OCI-LY1 (cell line): ENCODE measurements around the gene NEURL3.

Experiments
- H2AFZ ChIP-seq: fragments of 200-600 bp; sonication (generic), shearing (Covaris generic); 2 replicates; pipeline ENCODE4 v1.6.0; 2014; ENCODE audit warnings: antibody characterized with exemption, mild to moderate bottlenecking, low read length
- H3F3A ChIP-seq: fragments of 200-600 bp; sonication (generic), shearing (Covaris generic); 2 replicates; pipeline ENCODE4 v1.6.0; 2014; ENCODE audit warnings: mild to moderate bottlenecking, antibody characterized with exemption, low read length, moderate library complexity; ENCODE audit not compliant: insufficient read depth
- H3K27ac ChIP-seq: fragments of 200-600 bp; sonication (generic); 2 replicates; pipeline ENCODE4 v1.5.1; 2014; ENCODE audit warnings: low read length, mixed run types, mild to moderate bottlenecking, low read depth; ENCODE audit not compliant: poor library complexity, severe bottlenecking
- H3K27me3 ChIP-seq: fragments of 200-600 bp; sonication (generic); 2 replicates; pipeline ENCODE4 v1.6.0; 2014; ENCODE audit warnings: antibody characterized with exemption, mild to moderate bottlenecking, low read length, moderate library complexity; ENCODE audit not compliant: insufficient read depth
- H3K36me3 ChIP-seq: fragments of 200-600 bp; sonication (generic); 2 replicates; pipeline ENCODE4 v1.6.1; 2014; ENCODE audit warnings: mild to moderate bottlenecking, antibody characterized with exemption, low read length, moderate library complexity, mixed read lengths; ENCODE audit not compliant: insufficient read depth
- H3K4me1 ChIP-seq: fragments of 200-600 bp; sonication (generic); 2 replicates; pipeline ENCODE4 v1.5.1; 2014; ENCODE audit warnings: mild to moderate bottlenecking, low read length, moderate library complexity; ENCODE audit not compliant: insufficient read depth, severe bottlenecking
- H3K4me2 ChIP-seq: fragments of 200-600 bp; sonication (generic), shearing (Covaris generic); 2 replicates; pipeline ENCODE4 v1.6.1; 2014; ENCODE audit warnings: low read length
- H3K4me3 ChIP-seq: fragments of 200-600 bp; sonication (generic); 2 replicates; pipeline ENCODE4 v1.5.1; 2014; ENCODE audit warnings: low read length, low read depth, mild to moderate bottlenecking, mixed read lengths; ENCODE audit not compliant: poor library complexity, severe bottlenecking
- H3K79me2 ChIP-seq: fragments of 200-600 bp; shearing (Covaris generic); 2 replicates; pipeline ENCODE4 v1.6.1; 2016; ENCODE audit warnings: mixed run types, low read length, mixed read lengths; ENCODE audit not compliant: insufficient read depth
- H3K9ac ChIP-seq: fragments of 200-600 bp; sonication (generic), shearing (Covaris generic); 2 replicates; pipeline ENCODE4 v1.6.1; 2014; ENCODE audit warnings: mild to moderate bottlenecking, low read length, mixed read lengths
- H3K9me2 ChIP-seq: fragments of 200-600 bp; sonication (generic), shearing (Covaris generic); 2 replicates; pipeline ENCODE4 v1.6.1; 2014; ENCODE audit warnings: low read depth, mild to moderate bottlenecking, low read length, mixed read lengths
- H3K9me3 ChIP-seq: fragments of 200-600 bp; shearing (Covaris generic); 2 replicates; pipeline ENCODE4 v1.6.1; 2014; ENCODE audit warnings: low read length, mixed read lengths
- H4K20me1 ChIP-seq: fragments of 200-600 bp; sonication (generic), shearing (Covaris generic); 2 replicates; pipeline ENCODE4 v1.6.0; 2016; ENCODE audit warnings: mild to moderate bottlenecking, low read length; ENCODE audit not compliant: insufficient read depth
- EZH2 ChIP-seq: fragments of 200-600 bp; sonication (generic), shearing (Covaris generic); IDR thresholded peaks from 2 replicates; pipeline ENCODE4 v1.8.0; 2017; ENCODE audit warnings: borderline replicate concordance, mixed run types, mild to moderate bottlenecking, antibody characterized with exemption, low read length, moderate library complexity, mixed read lengths
- TF ChIP-seq, protein P1 (sequence below): fragments of 200-600 bp; sonication (generic), shearing (Covaris generic); IDR thresholded peaks from 2 replicates; pipeline ENCODE4 v1.5.1; 2017; ENCODE audit warnings: mild to moderate bottlenecking, antibody characterized with exemption, low read length, moderate library complexity, mixed read lengths

The NEURL3 gene

DNA sequence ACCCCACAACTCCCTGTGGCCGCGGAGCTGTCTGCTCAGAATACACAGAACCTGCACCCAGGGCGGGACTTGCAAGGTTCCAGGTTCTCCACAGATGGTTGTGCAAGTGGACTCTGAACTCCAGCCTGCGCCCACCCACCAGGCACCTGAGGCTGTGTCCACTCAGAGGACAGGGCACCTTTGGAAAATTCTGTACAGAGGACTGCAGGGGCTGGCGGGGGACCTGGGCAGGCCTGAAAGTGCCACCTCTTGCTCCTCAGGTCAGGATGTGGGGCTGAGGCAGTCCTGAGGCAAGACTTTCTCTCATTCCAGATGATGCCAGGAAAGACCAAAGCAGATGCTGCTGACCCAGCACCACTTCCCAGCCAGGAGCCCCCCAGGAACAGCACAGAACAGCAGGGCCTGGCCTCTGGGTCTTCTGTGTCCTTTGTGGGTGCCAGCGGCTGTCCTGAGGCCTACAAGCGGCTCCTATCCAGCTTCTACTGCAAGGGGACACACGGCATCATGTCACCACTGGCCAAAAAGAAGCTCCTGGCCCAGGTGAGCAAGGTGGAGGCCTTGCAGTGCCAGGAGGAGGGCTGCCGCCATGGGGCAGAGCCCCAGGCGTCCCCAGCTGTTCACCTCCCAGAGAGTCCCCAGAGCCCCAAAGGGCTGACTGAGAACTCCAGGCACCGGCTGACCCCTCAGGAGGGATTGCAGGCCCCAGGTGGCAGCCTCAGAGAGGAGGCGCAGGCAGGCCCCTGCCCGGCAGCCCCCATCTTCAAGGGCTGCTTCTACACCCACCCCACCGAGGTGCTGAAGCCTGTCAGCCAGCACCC lies 45.8 kb upstream of the NEURL3 start:
- H3K4me2 ChIP-seq = no peak overlapping the region
- no peaks in the 10 kb centered on the region for H3K4me1 ChIP-seq
- H3K27me3 ChIP-seq = no peaks in the 10 kb centered on the region
- TF ChIP-seq EZH2 = no peak
- TF ChIP-seq, protein P1, sequence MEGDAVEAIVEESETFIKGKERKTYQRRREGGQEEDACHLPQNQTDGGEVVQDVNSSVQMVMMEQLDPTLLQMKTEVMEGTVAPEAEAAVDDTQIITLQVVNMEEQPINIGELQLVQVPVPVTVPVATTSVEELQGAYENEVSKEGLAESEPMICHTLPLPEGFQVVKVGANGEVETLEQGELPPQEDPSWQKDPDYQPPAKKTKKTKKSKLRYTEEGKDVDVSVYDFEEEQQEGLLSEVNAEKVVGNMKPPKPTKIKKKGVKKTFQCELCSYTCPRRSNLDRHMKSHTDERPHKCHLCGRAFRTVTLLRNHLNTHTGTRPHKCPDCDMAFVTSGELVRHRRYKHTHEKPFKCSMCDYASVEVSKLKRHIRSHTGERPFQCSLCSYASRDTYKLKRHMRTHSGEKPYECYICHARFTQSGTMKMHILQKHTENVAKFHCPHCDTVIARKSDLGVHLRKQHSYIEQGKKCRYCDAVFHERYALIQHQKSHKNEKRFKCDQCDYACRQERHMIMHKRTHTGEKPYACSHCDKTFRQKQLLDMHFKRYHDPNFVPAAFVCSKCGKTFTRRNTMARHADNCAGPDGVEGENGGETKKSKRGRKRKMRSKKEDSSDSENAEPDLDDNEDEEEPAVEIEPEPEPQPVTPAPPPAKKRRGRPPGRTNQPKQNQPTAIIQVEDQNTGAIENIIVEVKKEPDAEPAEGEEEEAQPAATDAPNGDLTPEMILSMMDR = no peak
- no peak overlapping the region for H3K4me3 ChIP-seq
- no peaks in the 10 kb centered on the region for H3K9me2 ChIP-seq
- H3K9me3 ChIP-seq = no peaks in the 10 kb centered on the region
- no peaks in the 10 kb centered on the region for H3K36me3 ChIP-seq
- no peaks in the 10 kb centered on the region for H3K79me2 ChIP-seq
- no peaks in the 10 kb centered on the region for H4K20me1 ChIP-seq
- H3K9ac ChIP-seq = no peak overlapping the region
- no peak overlapping the region for H2AFZ ChIP-seq
- H3F3A ChIP-seq = no peaks in the 10 kb centered on the region
- H3K27ac ChIP-seq = no peak overlapping the region

DNA sequence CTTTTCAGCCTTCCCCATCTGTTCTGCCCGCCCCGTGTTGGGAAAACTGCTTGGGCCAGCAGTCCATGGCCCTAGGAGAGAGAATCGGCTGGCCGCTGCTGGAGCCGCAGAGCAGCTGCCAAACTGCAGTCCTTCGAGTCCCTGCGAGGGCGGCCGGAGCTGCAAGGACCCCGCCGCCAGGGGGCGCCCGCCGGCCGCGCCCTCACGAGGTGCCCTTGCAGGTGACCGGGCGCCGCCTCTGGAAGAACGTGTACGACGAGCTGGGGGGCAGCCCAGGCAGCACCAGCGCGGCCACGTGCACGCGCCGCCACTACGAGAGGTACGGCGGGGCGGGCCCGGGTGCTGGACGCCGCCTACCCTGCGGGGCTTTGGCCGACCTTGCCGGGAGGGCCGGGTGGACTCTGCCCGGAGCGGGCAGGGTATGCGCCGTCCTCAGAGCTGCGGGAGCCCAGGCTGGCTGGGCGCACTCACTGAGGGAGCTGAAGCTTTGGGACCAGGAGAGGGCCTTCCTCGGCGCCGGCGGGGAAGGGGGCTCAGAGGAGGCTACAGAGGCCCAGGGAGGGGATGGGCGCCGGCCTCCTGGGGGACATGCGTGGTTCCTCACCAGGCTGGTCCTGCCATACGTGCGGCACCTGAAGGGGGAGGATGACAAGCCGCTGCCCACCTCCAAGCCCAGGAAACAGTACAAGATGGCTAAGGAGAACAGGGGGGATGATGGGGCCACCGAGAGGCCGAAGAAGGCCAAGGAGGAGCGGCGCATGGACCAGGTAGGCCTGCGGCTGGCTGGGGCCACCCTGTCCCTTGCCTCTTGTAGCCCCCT lies 45.0 kb upstream of the NEURL3 start:
- Histone ChIP-seq H3K79me2 (no peaks in the 10 kb centered on the region), H3F3A (no peaks in the 10 kb centered on the region), H3K27ac (no peak overlapping the region), H3K9ac (no peak overlapping the region), H3K9me2 (no peaks in the 10 kb centered on the region), H2AFZ (no peak overlapping the region), H3K27me3 (no peaks in the 10 kb centered on the region), H3K4me3 (no peak overlapping the region), H3K36me3 (no peaks in the 10 kb centered on the region), H4K20me1 (no peaks in the 10 kb centered on the region), H3K4me2 (no peak overlapping the region), H3K4me1 (no peaks in the 10 kb centered on the region), H3K9me3 (no peaks in the 10 kb centered on the region)
- TF ChIP-seq EZH2 = no peak
- TF ChIP-seq, protein P1 = peak; percentile 71

DNA sequence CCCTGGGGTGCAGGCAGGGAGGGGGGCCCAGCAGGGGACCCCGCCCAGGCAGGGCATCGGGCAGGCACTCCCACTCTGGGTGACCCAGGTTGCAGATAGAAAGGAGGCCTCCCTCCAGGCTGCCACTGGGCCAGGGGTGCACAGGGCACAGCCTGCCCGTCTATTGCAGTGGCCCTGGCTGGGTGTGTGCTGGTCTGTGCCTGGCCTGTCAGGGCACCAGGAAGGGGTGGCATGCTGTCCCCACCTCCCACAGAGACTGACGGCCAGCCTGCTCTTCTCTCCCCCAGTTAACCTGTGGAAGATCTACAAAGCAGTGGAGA lies 44.3 kb upstream of the NEURL3 start:
- Histone ChIP-seq H4K20me1 (no peaks in the 10 kb centered on the region), H3K9me3 (no peaks in the 10 kb centered on the region), H3K4me1 (no peaks in the 10 kb centered on the region), H3K4me3 (no peak overlapping the region), H3K27ac (no peak overlapping the region), H3K9ac (no peak overlapping the region), H3K9me2 (no peaks in the 10 kb centered on the region), H3K79me2 (no peaks in the 10 kb centered on the region), H2AFZ (no peak overlapping the region), H3K36me3 (no peaks in the 10 kb centered on the region), H3F3A (no peaks in the 10 kb centered on the region), H3K27me3 (no peaks in the 10 kb centered on the region), H3K4me2 (no peak overlapping the region)
- TF ChIP-seq, protein P1 = no peak
- no peak for TF ChIP-seq EZH2
